Endothelial cell of umbilical vein (primary cell): ENCODE results near the gene TRIM67. TPM values are rescaled to one million over a fixed set of nuclear protein-coding genes. Genes with fewer than 3 reads are reported as not detected.

Experiments used
- BruUV-seq: library from RNA; stranded (reverse); fragments of 400-500 nt; replicated peaks from 2 replicates; lab custom pipeline; 2021; lab: Mats Ljungman, UMichigan
- CTCF ChIA-PET: fragments of 300-600, 350-600 bp; sonication (Branson Sonifier 250); formaldehyde crosslinking; loops from one replicate; lab custom pipeline; 2021; ENCODE audit warnings: antibody characterized with exemption, inconsistent platforms; lab: Charles Lee
- POLR2A ChIA-PET: fragments of 300-600, 350-600 bp; sonication (Branson Sonifier 250); formaldehyde crosslinking; loops from one replicate; lab custom pipeline; 2021; ENCODE audit warnings: antibody characterized with exemption, inconsistent platforms; lab: Charles Lee
- DNase-seq: peaks from one replicate; pipeline ENCODE4 v3.0.0-alpha.2; 2011; ENCODE audit warnings: low read depth, low spot score
- FAIRE-seq: peaks from 2 replicates; lab custom pipeline; 2011; peaks lifted over from hg19 to GRCh38; lab: Jason Lieb, UNC
- H2AFZ ChIP-seq: 2 replicates; pipeline ENCODE4 v1.6.0; 2012; ENCODE audit warnings: low read depth, low read length, control low read depth, inconsistent platforms
- H3K27ac ChIP-seq: 2 replicates; pipeline ENCODE4 v1.5.1; 2011; ENCODE audit warnings: low read depth, mild to moderate bottlenecking, control low read depth, low read length, moderate library complexity; ENCODE audit not compliant: insufficient read depth
- H3K27me3 ChIP-seq, 2 experiments: 2 replicates each; pipeline versions ENCODE4 v1.6.0 to v1.6.1; 2011; ENCODE audit warnings: low read length in 2 of 2, mixed read lengths in 1 of 2; ENCODE audit not compliant: control insufficient read depth in 2 of 2, insufficient read depth in 2 of 2
- H3K36me3 ChIP-seq, 2 experiments: 2 replicates in 1 of 2; 3 replicates in 1 of 2; pipeline ENCODE4 v1.5.1; 2011; ENCODE audit warnings: low read length in 2 of 2, mild to moderate bottlenecking in 1 of 2, moderate library complexity in 1 of 2; ENCODE audit not compliant: control insufficient read depth in 2 of 2, insufficient read depth in 2 of 2; ENCODE audit errors: extremely low read depth in 1 of 2
- H3K4me1 ChIP-seq: 3 replicates; pipeline ENCODE4 v1.5.1; 2011; ENCODE audit warnings: mild to moderate bottlenecking, low read length; ENCODE audit not compliant: control insufficient read depth, insufficient read depth; ENCODE audit errors: extremely low read depth
- H3K4me2 ChIP-seq: 2 replicates; pipeline ENCODE4 v1.6.1; 2011; ENCODE audit warnings: low read length, control low read depth, mixed read lengths; ENCODE audit not compliant: insufficient read depth
- H3K4me3 ChIP-seq, 3 experiments: fragments of 200-600 bp in 1 of 3; sonication (generic), shearing (Covaris generic) in 1 of 3; replicated peaks in 1 of 3; 2 replicates each; pipeline ENCODE4 v1.5.1; 2011 to 2016; ENCODE audit warnings: control low read depth in 3 of 3, low read length in 3 of 3, mild to moderate bottlenecking in 2 of 3, inconsistent platforms in 1 of 3, low read depth in 1 of 3, moderate library complexity in 1 of 3; ENCODE audit not compliant: insufficient read depth in 1 of 3
- H3K79me2 ChIP-seq: 2 replicates; pipeline ENCODE4 v1.6.0; 2012; ENCODE audit warnings: low read length, inconsistent platforms; ENCODE audit not compliant: control insufficient read depth, insufficient read depth
- H3K9ac ChIP-seq: replicated peaks from 2 replicates; pipeline ENCODE3; 2011; ENCODE audit warnings: low read length, control low read depth; ENCODE audit not compliant: insufficient read depth; ENCODE audit errors: extremely low read depth
- H3K9me1 ChIP-seq: replicated peaks from 3 replicates; pipeline ENCODE4 v1.6.0; 2011; ENCODE audit warnings: mild to moderate bottlenecking, low read length; ENCODE audit not compliant: control insufficient read depth, insufficient read depth; ENCODE audit errors: extremely low read depth
- H3K9me3 ChIP-seq: replicated peaks from 2 replicates; pipeline ENCODE4 v1.5.1; 2012; ENCODE audit warnings: low read length, inconsistent platforms; ENCODE audit not compliant: control insufficient read depth, insufficient read depth
- H4K20me1 ChIP-seq: replicated peaks from 2 replicates; pipeline ENCODE3; 2011; ENCODE audit warnings: mild to moderate bottlenecking, low read length; ENCODE audit not compliant: control insufficient read depth, insufficient read depth; ENCODE audit errors: extremely low read depth
- CTCF ChIP-seq, 2 donors: IDR thresholded peaks; 1 replicate in 1 of 2; 2 replicates in 1 of 2; pipeline ENCODE4 v1.5.1; 2011; ENCODE audit warnings: low read length in 2 of 2, mild to moderate bottlenecking in 2 of 2, moderate library complexity in 2 of 2, control low read depth in 1 of 2, inconsistent platforms in 1 of 2, low read depth in 1 of 2; ENCODE audit not compliant: insufficient read depth in 1 of 2; ENCODE audit errors: extremely low read depth in 1 of 2
- EZH2 ChIP-seq: IDR thresholded peaks from 2 replicates; pipeline ENCODE4 v1.6.1; 2012; ENCODE audit warnings: borderline replicate concordance, low read depth, mild to moderate bottlenecking, moderate library complexity, low read length, inconsistent platforms; ENCODE audit not compliant: severe bottlenecking
- FOS ChIP-seq: IDR thresholded peaks from 2 replicates; pipeline ENCODE4 v1.6.1; 2011; ENCODE audit warnings: mild to moderate bottlenecking, low read length, moderate library complexity, borderline replicate concordance; ENCODE audit not compliant: insufficient read depth
- GATA2 ChIP-seq: IDR thresholded peaks from 2 replicates; pipeline ENCODE4 v1.7.0; 2011; ENCODE audit warnings: low read depth, mild to moderate bottlenecking, moderate library complexity, mixed read lengths, low read length; ENCODE audit not compliant: insufficient read length, insufficient read depth
- JUN ChIP-seq: IDR thresholded peaks from 2 replicates; pipeline ENCODE4 v1.6.1; 2011; ENCODE audit warnings: borderline replicate concordance, low read depth; ENCODE audit not compliant: insufficient read length, insufficient read depth
- MAX ChIP-seq: IDR thresholded peaks from 2 replicates; pipeline ENCODE4 v1.6.1; 2011; ENCODE audit not compliant: insufficient read depth, insufficient read length
- MYC ChIP-seq: IDR thresholded peaks from one replicate; pipeline ENCODE4 v1.6.1; 2011; ENCODE audit warnings: mild to moderate bottlenecking, low read depth, low read length
- POLR2A ChIP-seq: IDR thresholded peaks from 2 replicates; pipeline ENCODE4 v1.6.1; 2012; ENCODE audit warnings: low read depth, mild to moderate bottlenecking, control low read depth, low read length
- POLR2AphosphoS5 ChIP-seq: IDR thresholded peaks from 2 replicates; pipeline ENCODE4 v1.6.1; 2012; ENCODE audit warnings: low read depth, mild to moderate bottlenecking, control low read depth, low read length, moderate library complexity; ENCODE audit not compliant: insufficient read depth
- dilution Hi-C: fragments of 300-500 bp; cut with MboI; formaldehyde crosslinking; loops from one replicate; pipeline ENCODE4 v1.15.0; 2019; ENCODE audit warnings: low sequenced_read_pairs; ENCODE audit not compliant: extremely low pct_ligation_motif_present
- intact Hi-C: fragments of 100-400 bp; cut with micrococcal nuclease; formaldehyde crosslinking; loops from one replicate; pipeline ENCODE4 v1.10.0; 2022
- polyA plus RNA-seq, 4 experiments: library from polyadenylated mRNA; depleted of rRNA in 3 of 4; stranded (reverse) in 3 of 4; unstranded in 1 of 4; fragments of >200 nt; gene quantifications; 2 replicates each; pipeline versions ENCODE4 v1.2.1 to v1.2.3, GENCODE V29; 2011 to 2012; ENCODE audit warnings: missing spikeins in 1 of 4
- total RNA-seq: library from RNA; stranded (reverse); gene quantifications from 2 replicates; pipeline ENCODE4 v1.2.3, GENCODE V29; 2021

Gene TRIM67
- total and polyA plus RNA-seq, 2 donors (not counting 3 experiments of a cell fraction or from before 2014, with no cell fraction given) = not detected

GRCh38 chr1:231190456-231190855 lies 28.6 kb downstream of the TRIM67 start:
- Histone ChIP-seq H3K9ac (no peak overlapping the region), H3K9me3 (no peaks in the 10 kb centered on the region), H3K36me3 (no peaks in the 10 kb centered on the region), H3K79me2 (no peaks in the 10 kb centered on the region), H3K9me1 (no peaks in the 10 kb centered on the region), H3K4me3 (no peak overlapping the region), H4K20me1 (no peaks in the 10 kb centered on the region), H2AFZ (no peak overlapping the region), H3K4me1 (no peaks in the 10 kb centered on the region), H3K27me3 (peaks cover 0 to 3% of the 10 kb centered on the region in 2 experiments), H3K4me2 (no peak overlapping the region), H3K27ac (no peak overlapping the region)
- ChIA-PET CTCF (no interaction called here), POLR2A (no interaction called here)
- no TSS peak for BruUV-seq
- FAIRE-seq (no peak), DNase-seq (no peak)
- intact Hi-C loops = no loop called here
- TF ChIP-seq JUN = no peak
- no peak for TF ChIP-seq GATA2
- no peak for TF ChIP-seq FOS
- TF ChIP-seq CTCF (IDR thresholded peaks at IDR 0.05; ENCODE audit: extremely low read depth in 1 of 2, insufficient read depth in 1 of 2, low read depth in 1 of 2, low read length in 2 of 2) = no peak
- no peak for TF ChIP-seq MAX
- no peak for TF ChIP-seq POLR2AphosphoS5
- TF ChIP-seq MYC = no peak
- TF ChIP-seq EZH2 = no peak
- TF ChIP-seq POLR2A = no peak
- dilution Hi-C loops = no loop called here
